Measurements from ENCODE around the gene ELFN1.
"Not testable (repeated sequence)": the region's sequence is repeated elsewhere in the genome, so short reads cannot be mapped to it uniquely, and the experiment has no call there.

Gene ELFN1

DNA sequence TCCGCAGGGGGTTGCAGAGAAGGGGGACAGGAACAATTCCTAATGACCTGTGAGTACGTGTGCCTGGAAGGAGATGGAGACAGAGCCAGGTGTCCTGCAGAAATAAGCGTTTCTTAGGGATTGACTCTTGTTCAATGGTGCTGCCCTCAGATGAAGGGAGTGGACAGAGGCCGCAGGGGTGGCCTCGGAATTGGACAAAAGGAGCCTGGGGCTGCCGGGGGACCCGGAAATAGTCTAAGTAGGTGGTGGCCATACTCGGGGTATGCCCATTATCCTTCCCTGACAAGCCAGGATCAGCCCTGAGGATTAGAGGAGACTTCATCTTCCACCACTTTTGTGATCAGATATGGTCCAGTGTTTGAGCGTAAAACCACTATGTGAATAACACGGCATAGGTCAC, 39.2 kb downstream of the ELFN1 start:
- DNase-seq (ENCODE audit: low spot score), result no peak

DNA sequence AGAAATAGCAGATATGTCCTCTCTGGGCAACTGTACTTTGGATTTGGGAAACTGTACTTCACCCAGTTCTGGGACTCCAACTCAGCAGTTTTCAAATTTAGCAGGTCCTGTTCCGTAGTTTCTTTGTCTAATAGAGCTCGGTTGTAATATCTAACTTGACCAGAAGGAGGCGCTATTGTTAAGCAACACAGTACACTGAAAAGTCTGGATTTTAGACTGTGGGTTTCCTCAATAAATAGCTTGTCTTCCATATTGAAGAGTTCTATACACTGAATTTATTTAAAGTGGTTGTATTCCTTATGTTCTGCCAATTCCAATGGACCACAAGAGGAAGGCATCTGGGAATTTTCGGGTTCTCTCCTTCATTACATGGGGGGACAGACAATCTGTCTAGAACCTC, 39.8 kb downstream of the ELFN1 start:
- no peak for DNase-seq (ENCODE audit: low spot score)

- no peak for DNase-seq (ENCODE audit: low spot score)
Measured at GRCh38 chr7:1710936-1711335, 40.9 kb downstream of the ELFN1 start.

- DNase-seq (ENCODE audit: low spot score), result no peak
Measured at GRCh38 chr7:1712907-1713501, 42.9 kb downstream of the ELFN1 start.

DNA sequence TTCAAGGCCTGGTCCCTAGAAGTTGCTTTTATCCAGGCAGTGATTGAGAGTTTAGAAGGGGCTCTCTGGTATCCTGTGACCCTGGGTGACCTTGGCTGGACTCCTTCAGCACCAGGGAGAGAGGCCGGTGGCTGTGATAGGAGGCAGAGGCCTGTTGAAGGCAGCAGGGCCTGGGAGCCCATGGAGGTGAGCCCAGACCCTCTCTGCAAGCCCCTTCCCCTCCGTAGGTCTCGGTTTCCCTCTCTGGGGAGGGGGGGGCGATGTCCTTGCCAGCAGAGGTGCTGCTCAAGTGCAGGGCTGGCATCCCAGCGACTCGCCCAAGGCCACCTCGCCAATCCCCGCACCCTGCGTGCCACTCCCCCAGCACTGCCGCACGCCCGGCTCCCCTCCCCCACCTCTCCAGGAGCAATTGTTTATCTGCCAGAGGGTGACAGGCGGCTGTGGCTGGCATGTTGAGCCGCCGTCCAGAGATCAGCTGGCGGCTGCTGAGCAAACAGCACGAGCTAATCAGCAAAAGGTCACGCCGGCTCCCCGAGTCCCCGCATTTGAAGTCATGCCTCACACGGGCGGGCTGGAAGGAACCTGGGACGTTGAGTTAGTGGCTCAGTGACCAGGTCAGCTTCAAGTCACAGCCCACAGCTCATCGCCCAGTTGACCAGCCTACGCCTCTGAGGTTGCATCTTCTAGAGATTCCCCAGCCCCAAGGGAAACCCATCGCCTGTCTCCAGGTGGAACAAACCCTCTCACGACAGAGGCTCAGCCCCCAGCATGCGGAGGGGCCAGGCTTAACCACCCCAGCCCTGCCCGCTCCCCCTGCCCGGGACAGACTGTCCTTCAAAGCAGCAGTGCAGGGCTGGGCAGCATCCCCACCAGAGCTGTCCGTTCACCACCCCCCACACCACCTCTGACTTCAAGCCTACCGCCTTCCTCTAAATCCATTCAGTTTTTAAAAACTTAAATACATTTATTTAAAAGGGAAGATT, 43.7 kb downstream of the ELFN1 start:
- no peak for DNase-seq (ENCODE audit: low spot score)

DNA sequence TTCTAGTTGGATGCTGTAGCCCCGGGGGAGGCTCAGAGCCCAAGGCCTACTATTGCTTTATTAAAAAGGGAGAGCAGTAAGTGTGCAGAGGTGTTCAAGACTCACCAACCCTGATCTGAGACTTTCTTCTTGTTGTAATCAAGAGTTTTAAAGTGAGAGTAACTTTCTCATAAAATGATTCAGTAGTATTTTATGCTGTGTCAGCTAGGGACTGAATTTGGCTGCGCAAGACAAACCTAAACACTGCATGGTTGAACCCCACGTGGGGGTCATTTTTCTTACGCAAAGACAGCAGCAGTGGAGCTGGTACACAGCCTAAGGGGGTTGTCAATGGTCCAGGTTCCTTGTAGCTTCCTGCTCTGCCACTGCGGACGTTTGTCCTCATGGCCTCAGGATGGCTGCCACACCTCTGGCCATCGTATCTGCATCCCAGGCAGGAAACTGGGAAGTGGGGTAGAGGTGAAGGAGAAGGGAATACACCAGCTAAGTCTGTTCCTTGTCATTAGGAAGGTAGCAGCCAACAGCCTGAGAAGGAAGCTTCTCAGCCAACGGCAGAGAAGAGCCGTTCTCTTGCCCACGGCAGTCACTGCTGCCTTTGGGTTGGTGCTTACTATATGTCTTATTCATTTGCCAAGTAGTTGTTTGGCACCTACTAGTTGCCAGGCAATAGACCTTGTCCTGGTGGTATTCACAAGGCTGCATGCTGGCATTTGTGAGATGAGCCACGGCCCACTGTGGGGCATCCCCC, 44.7 kb downstream of the ELFN1 start:
- no peak for DNase-seq (ENCODE audit: low spot score)

DNA sequence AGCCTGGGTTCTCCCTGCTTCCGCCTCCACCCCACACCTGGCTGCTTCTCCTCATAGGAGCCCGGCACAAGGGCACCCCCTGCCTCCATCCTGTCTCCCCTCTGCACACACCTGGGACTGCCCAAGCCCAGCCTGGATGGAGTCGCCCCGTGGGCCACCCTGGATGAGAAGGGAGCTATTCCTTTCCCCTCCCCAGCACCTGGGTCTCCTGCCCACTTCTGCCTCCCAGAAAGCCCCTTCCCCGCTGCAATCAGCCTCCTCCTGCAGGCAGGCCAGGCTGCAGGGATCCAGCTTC, 45.2 kb downstream of the ELFN1 start:
- DNase-seq (ENCODE audit: low spot score), result no peak

DNA sequence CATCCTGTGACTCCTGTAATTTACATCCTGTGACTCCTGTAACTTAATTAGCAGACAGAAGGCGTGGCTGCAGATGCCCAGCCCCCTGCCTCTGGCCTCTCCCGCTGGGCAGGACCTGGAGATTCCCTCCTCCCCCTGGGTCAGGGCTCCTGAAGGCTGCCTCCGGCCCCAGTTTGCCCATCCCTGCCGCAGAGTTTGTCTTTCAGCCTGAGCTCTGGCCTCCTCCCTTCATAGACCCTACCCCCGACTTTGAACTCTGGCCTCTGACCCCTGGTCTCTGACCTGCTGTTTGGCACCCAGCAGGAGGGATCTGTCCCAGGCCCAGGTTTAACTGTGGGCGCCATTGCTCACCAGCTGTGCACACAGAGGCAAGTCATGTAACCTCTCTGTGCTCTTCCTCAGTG, 45.6 kb downstream of the ELFN1 start:
- DNase-seq (ENCODE audit: low spot score), result no peak

DNA sequence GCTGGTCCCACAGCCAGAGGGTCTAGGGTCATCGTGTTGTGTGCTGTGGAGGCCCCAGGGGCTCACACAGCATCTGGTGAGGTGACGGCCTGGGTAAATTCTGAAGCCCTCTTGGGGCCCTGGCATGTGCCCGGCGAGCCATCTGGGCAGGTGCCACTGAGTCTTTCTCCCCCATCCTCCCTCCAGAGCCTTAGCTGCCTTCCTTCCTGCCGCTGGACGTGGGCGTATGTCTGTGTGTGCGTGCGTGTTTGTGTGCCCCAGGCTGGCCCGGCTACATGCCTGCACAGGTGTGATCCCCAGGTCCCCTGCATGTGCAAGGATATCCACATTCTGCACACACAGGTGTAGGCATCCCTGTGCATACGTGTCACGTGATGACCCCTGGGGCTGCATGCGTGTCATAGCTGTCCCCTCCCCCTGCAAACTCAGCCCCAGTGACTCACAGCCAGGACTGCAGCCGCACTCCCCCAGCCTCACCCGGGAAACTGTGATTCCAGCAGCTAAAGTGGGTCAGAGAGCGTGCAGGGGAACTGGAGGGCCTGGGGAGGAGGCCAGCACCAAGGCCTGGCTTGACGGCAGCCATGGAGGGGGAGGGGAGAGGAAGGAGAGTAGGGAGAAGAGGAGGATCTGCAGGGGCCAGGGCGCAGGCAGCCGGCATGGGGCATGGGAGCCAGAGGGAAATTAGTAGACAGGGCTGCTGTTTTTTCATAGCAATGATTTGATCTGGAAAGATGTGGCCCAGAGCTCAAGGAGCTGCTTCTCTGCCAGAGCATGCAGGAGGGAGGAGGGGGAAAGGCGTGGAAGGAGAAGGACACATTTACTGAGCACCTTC, 46.4 kb downstream of the ELFN1 start:
- DNase-seq (ENCODE audit: low spot score), result no peak

GRCh38 chr7:1717095-1717483, 47.0 kb downstream of the ELFN1 start:
- DNase-seq (ENCODE audit: low spot score), result no peak

DNA sequence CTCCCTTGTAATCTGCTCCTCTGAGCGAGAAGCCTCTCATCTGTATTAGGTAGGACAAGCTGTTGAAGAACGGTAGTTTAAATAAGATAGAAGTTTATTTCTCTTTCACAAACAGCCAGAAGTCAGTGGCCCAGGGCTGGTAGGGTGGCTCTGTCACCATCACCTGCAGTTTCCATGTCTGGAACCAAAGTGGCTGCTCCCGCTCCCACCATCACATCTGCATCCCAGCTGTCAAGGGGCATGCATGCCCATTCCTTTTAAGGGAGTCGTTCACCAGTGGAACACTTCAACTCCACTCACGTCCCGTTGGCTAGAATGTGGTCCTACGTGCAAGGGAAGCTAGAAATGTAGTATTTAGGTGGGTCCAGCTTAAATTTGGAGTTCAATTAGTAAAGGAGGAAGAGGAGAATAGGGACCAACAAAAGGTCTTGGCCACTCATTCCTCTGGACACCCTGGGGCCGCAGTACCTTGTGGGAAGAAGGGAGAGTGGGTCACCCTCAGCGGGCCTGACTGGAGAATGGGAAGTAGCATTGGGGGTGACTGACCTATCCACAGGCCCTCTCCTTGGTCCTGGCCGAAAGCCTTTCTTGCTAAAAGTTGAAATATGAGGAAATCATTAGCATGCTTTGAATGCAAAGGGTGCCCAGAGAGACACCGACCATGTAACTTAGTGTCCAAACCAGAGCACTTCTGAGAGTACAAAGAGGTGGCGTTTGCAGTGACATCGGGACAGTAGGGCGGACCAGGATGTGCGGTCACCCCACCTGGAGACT, 48.0 kb downstream of the ELFN1 start:
- no peak for DNase-seq (ENCODE audit: low spot score)

- not testable (repeated sequence) for DNase-seq (ENCODE audit: low spot score)
Measured at GRCh38 chr7:1718850-1719249, 48.8 kb downstream of the ELFN1 start.

- DNase-seq (ENCODE audit: low spot score), result not testable (repeated sequence)
Measured at GRCh38 chr7:1719256-1719655, 49.2 kb downstream of the ELFN1 start.

DNA sequence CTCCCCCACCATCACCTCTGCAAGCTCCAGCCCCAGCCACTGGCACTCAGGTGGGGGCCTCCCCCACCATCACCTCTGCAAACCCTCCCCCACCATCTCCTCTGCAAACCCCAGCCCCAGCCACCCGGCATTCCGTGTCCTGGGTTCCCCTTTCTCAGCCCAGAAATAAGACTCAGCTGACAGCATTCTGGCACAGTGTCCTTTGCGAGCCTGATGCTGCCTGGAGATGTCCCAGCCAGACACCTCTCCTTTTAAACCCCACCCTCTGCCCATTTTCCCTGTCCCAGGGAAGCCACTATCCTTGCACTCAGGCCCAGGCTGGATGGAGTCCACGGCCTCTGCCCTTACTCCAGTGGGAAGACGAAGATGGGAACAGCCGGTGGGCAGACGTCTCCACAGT, 49.8 kb downstream of the ELFN1 start:
- DNase-seq (ENCODE audit: low spot score), result no peak

- DNase-seq (ENCODE audit: low spot score), result no peak
Measured at GRCh38 chr7:1720326-1720725, 50.2 kb downstream of the ELFN1 start.

DNA sequence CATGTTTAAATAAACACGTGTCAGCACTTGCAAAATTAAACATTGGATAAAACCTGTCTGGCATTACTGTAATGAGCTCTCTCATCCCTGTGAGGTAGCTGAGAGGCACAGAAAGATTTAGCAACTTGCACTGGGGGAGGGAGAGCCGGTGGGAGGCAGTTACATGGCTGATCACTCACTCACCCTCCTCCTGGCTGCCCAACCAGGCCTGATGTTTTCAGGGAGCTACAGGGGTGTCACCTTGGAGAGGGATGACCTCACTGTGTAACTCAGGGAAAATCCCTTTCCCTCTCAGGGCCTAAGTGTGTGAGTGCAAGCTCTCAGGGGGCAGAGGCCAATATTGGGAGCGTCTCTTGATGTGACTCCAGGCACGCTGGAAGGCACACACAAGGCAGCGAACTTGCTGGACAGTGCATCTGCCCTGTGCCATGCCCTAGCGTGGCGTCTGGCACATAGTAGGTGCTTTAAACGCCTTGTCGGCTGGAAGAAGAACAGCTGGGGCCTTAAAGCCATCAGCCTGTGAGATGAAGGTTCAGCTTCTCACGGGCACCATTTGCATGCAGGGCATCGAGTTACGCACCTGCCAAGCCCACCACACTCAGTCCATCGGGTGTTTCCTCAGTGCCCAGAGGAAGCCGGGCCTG, 51.1 kb downstream of the ELFN1 start:
- no peak for DNase-seq (ENCODE audit: low spot score)

DNA sequence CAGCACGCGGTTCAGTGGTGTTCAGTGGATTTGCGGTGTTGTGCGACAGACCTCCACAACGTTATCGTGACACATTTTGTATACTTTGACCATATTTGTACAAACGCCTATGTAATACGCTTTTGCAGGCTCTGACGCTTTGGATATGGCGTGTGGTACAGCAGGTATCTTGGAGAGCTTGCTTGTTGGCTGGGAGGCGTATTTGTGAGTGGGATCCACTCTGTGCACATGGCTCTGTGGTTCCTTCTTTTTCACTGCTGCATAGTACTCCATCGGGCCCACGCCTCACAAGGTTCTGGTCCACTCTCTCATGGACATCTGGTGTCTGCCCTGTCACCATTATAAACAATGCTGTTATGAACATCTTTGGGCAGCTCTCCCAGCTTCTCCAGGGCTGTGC, 53.2 kb downstream of the ELFN1 start:
- DNase-seq (ENCODE audit: low spot score), result no peak

DNA sequence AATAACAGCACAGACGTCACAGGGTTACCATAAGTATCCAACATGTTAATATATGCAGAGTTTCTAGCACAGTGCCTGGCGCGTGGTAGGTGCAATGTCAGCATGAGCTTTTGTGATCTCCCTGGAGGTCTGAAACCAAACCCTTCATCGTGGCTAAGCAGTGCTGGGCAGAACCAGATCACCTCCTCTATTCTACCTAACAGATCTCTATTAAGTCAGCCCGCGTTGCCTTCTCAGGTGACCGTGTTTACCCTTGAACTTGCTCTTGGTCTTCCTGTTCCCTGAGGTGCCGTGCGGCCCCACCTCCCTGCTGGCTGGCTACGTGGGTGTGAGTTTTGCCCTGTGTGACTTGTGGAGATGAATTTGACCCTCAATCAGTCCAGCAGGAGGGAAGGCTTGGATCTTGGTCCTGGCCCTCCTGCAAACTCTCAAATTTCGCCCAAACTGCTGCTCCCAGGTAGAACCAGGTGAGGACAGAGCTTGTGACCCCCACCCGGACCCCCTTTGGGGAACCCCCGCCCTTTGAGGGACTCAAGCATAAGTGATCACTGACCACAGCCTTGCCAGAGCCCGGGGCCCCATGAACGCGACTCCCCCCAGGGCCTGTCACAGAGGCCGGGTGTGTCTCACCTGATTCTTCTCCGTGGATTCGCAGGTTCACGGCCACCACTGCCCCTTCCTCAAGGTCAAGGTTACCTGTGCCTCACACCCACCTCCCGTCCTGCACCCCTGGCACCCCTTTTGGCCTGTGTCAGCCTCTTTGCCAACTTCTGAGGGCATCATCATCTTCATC, 54.2 kb downstream of the ELFN1 start:
- DNase-seq (ENCODE audit: low spot score), result no peak

- DNase-seq (ENCODE audit: low spot score), result peak; percentile 57
Measured at GRCh38 chr7:1725199-1725690, 55.2 kb downstream of the ELFN1 start.
